ENCODE results near the gene CRB1. TPM values are rescaled to one million over a fixed set of nuclear protein-coding genes. Genes with fewer than 3 reads are reported as not detected.

Gene CRB1
- total RNA-seq, 4 donors from 2014 or later, result 0.12 to 0.54 (median 0.33) TPM

DNA sequence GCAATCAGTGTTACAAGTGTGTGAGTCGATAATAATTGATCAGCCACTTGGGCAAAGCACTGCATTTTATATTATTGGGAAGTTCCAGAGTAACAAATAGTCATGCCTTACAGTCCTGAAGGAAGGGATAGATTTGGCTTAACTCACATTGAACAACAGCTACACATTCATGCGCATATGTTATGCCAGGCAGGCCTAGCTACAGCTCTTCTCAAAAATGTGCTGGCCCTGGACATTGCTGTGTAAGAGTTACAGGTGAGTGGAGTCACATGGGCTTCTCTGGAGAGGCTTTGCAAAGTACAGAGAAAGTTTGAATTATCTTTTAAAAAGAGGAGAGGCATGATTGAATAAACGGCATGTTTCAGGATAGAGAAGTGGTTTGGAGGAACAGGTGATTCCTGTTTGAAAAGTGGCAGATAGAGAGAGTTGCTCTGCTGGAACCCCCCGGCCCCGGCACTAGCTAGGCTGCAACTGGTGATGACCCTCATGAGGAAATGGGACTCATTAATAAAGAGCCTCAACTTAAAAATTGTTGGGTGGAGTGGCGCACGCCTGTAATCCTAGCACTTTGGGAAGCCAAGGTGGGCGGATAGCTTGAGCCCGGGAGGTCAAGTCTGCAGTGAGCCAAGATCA is 200.6 kb downstream of the CRB1 start:
- 72 to 84% methylated on average over 6 to 7 of the region's 9 CpGs for whole genome bisulfite sequencing, 2 donors (ENCODE audit: low coverage in 1 of 2)
- Histone ChIP-seq H3K36me3 (no peaks in the 10 kb centered on the region), H3K4me1 (peaks cover 0 to 3% (median 0%) of the 10 kb centered on the region in 3 donors), H3K27ac (no peak overlapping the region), H3K9me3 (no peaks in the 10 kb centered on the region), H3K27me3 (no peaks in the 10 kb centered on the region), H3K4me3 (no peak overlapping the region)
- no peak for ATAC-seq
- no peak for TF ChIP-seq CTCF (IDR thresholded peaks at IDR 0.05)
- TF ChIP-seq EP300 (IDR thresholded peaks at IDR 0.05), result no peak
- TF ChIP-seq POLR2AphosphoS5 (IDR thresholded peaks at IDR 0.05), result no peak

DNA sequence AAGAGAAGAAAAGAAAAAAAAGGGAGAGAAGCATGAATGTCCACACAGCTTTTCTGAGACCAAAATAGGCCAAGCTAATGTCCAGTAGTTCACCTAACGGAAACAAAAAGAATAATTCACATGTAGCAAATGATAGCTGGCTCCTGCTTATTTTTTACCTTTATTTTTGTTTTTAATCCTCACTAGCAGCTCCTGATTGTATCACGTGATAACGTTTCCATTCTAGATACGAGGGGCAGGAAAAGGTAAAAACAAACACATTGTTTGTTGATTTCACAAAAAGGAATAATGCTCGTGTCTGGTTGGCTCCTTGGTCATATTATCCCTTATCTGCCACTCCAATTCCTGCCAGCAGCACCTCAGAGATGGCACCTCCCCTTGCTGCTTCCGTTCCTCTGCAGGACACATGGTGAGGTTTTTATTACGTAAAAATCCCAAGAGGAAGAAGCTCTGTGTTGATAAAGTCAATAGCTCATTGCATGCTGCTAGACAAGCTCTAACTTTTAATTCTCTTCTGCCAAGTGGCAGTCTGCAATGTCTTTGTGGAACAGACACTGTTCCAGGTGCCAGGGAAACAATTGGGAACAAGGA is 201.7 kb downstream of the CRB1 start:
- H3K27me3 ChIP-seq, result no peaks in the 10 kb centered on the region
- no peaks in the 10 kb centered on the region for H3K4me1 ChIP-seq
- H3K4me3 ChIP-seq, result no peak overlapping the region
- H3K9me3 ChIP-seq, result no peaks in the 10 kb centered on the region
- TF ChIP-seq CTCF (IDR thresholded peaks at IDR 0.05) (no peak), POLR2AphosphoS5 (IDR thresholded peaks at IDR 0.05) (no peak), EP300 (IDR thresholded peaks at IDR 0.05) (no peak), POLR2A (IDR thresholded peaks at IDR 0.05) (no peak)
- no peaks in the 10 kb centered on the region for H3K36me3 ChIP-seq
- ATAC-seq, result no peak
- H3K27ac ChIP-seq, result no peak overlapping the region
- 71 to 84% methylated on average over 6 to 7 of the region's 7 CpGs for WGBS, 2 donors (ENCODE audit: low coverage in 1 of 2)

DNA sequence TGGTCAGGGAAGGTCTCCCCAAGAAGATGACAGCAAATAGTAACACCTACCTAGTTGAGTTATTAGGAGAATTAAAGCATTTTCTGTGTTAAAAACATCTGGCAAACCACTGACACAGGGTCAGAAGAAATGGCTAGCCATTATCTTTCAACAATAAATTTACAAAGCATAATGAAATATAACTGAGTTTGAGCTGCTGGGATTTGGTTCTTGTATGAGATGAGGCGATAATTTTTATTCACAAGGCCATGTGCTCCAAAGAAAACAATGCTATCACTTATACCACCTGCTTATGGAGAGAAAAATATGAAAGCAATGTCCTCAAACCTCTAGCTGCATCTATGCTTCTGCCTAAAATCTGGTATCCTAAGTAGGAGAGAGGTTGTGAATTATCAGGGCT is 202.3 kb downstream of the CRB1 start:
- 93% methylated on average over 1 of the region's 1 CpG; no CpG with 5 or more reads in 1 of the 2 donors for WGBS, 2 donors (ENCODE audit: low coverage in 1 of 2)
- H3K27ac ChIP-seq, result no peak overlapping the region
- no peaks in the 10 kb centered on the region for H3K36me3 ChIP-seq
- TF ChIP-seq CTCF (IDR thresholded peaks at IDR 0.05), result no peak
- TF ChIP-seq POLR2AphosphoS5 (IDR thresholded peaks at IDR 0.05), result no peak
- no peak for TF ChIP-seq POLR2A (IDR thresholded peaks at IDR 0.05)
- no peak for TF ChIP-seq EP300 (IDR thresholded peaks at IDR 0.05)
- no peaks in the 10 kb centered on the region for H3K27me3 ChIP-seq
- no peaks in the 10 kb centered on the region for H3K4me1 ChIP-seq
- H3K9me3 ChIP-seq, result no peaks in the 10 kb centered on the region
- no peak overlapping the region for H3K4me3 ChIP-seq
- no peak for ATAC-seq

DNA sequence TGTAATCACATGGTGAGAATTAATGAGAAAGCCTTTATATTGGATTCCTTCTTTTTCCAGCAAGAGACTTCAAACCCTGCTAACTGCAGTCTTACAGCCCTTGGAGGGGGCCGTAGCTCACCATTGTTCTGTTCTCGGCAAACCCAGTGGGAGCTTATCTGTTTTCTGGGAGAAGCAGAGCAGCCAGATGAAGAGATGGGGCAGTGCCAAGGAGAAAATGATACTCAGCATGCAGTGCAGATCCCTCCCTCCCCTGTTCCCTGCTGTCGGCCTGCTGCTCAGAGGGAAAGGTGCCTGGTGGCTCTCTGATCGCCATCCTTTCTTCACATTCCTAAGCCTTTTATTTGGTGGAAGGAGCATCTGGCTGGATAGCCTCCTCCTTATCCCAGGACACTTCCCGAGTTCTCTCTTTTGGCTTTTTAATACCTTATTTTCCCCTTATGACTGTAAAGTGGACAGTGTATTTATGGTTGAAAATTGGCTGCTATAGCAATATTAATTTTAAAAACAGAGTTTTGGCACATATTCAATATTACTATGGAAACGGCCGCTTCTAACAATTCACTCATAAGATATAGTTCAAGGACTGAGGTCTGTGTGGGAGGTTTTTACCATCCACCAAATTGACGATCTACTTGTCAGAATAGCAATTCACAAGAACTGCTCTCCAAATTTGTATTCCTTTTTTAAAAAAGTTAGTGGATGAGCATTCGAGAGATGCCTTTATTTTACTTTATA is 203.4 kb downstream of the CRB1 start:
- H3K27me3 ChIP-seq, result no peaks in the 10 kb centered on the region
- H3K9me3 ChIP-seq, result no peaks in the 10 kb centered on the region
- WGBS, 2 donors (ENCODE audit: low coverage in 1 of 2), result 30 to 34% methylated on average over 7 of the region's 9 CpGs
- H3K27ac ChIP-seq, result no peak overlapping the region
- no peaks in the 10 kb centered on the region for H3K4me1 ChIP-seq
- H3K36me3 ChIP-seq, result no peaks in the 10 kb centered on the region
- ATAC-seq, result no peak
- H3K4me3 ChIP-seq, result no peak overlapping the region
- TF ChIP-seq EP300 (IDR thresholded peaks at IDR 0.05) (no peak), CTCF (IDR thresholded peaks at IDR 0.05) (no peak), POLR2A (IDR thresholded peaks at IDR 0.05) (no peak), POLR2AphosphoS5 (IDR thresholded peaks at IDR 0.05) (no peak)

All from gastroesophageal sphincter (tissue), 4 donors.